Measurements from ENCODE around the gene CLPTM1. TPM values are rescaled to one million over a fixed set of nuclear protein-coding genes. Genes with fewer than 3 reads are reported as not detected.
A peak's percentile ranks its signal among the peaks of the same experiment; 100 is the strongest.

Gene CLPTM1
- total and polyA plus RNA-seq, 2 of the 8 experiments (the other 6 are each of a cell fraction or from before 2014, with no cell fraction given), result 84.8 to 108 TPM

DNA sequence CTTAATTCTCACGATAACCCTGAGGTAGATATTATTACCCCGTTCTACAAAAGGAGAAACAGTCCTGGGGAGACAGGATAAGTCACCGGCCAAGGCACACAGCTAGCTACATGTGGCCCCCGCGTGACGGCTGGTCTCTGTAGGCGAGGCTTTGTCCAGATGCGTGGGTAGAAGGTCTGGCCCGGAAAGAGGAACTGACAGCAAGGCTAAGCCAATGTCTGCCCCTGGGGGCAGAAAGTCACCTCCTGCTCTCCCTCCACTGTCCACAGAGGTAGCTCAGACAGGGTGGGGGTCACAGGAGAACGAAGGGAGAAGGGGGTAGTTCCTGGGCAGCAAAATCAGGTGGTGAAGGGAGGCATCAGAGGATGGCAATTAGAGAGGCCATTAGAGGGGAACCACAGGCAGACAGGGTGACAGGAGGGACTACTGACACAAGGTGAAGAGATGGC is 11.4 kb upstream of the CLPTM1 start:
- H3K79me1 ChIP-seq (ENCODE audit: low read depth, low read length), result no peaks in the 10 kb centered on the region
- H4K20me1 ChIP-seq (replicated peaks in 1 of 2; ENCODE audit: control insufficient read depth in 1 of 2, insufficient read depth in 2 of 2, low read length in 2 of 2), result no peaks in the 10 kb centered on the region
- no peak overlapping the region for H2AFZ ChIP-seq (ENCODE audit: low read length)
- H3K23me2 ChIP-seq (ENCODE audit: low read depth, low read length), result no peaks in the 10 kb centered on the region
- H3K79me2 ChIP-seq (ENCODE audit: control insufficient read depth in 1 of 2, insufficient read depth in 2 of 2, low read length in 2 of 2), result no peaks in the 10 kb centered on the region
- H2BK5ac ChIP-seq (ENCODE audit: low read depth, low read length), result no peak overlapping the region
- H3K4me3 ChIP-seq (ENCODE audit: extremely low read depth in 1 of 4, insufficient read depth in 2 of 4, low read depth in 3 of 4, low read length in 4 of 4), result no peak overlapping the region
- H3K27ac ChIP-seq (ENCODE audit: low read depth, low read length), result no peak overlapping the region
- no peak overlapping the region for H2BK20ac ChIP-seq (ENCODE audit: low read length)
- H2AK5ac ChIP-seq (ENCODE audit: low read depth, low read length), result no peak overlapping the region
- TF ChIP-seq SRF (IDR thresholded peaks at IDR 0.05; ENCODE audit: low read depth, low read length) (no peak), CTBP2 (IDR thresholded peaks at IDR 0.05; ENCODE audit: borderline replicate concordance, insufficient read depth, insufficient read length, low read length) (no peak)
- TF ChIP-seq, protein P1, sequence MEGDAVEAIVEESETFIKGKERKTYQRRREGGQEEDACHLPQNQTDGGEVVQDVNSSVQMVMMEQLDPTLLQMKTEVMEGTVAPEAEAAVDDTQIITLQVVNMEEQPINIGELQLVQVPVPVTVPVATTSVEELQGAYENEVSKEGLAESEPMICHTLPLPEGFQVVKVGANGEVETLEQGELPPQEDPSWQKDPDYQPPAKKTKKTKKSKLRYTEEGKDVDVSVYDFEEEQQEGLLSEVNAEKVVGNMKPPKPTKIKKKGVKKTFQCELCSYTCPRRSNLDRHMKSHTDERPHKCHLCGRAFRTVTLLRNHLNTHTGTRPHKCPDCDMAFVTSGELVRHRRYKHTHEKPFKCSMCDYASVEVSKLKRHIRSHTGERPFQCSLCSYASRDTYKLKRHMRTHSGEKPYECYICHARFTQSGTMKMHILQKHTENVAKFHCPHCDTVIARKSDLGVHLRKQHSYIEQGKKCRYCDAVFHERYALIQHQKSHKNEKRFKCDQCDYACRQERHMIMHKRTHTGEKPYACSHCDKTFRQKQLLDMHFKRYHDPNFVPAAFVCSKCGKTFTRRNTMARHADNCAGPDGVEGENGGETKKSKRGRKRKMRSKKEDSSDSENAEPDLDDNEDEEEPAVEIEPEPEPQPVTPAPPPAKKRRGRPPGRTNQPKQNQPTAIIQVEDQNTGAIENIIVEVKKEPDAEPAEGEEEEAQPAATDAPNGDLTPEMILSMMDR (IDR thresholded peaks at IDR 0.05; ENCODE audit: control extremely low read depth in 1 of 3, insufficient read depth in 1 of 3, low read depth in 1 of 3, low read length in 3 of 3), result no peak
- no peak overlapping the region for H4K91ac ChIP-seq (replicated peaks; ENCODE audit: insufficient read length, low read length)
- no peak overlapping the region for H4K5ac ChIP-seq (ENCODE audit: insufficient read length, low read depth, low read length)
- no peaks in the 10 kb centered on the region for H3K27me3 ChIP-seq (replicated peaks in 1 of 4; ENCODE audit: control insufficient read depth in 3 of 4, extremely low read depth in 1 of 4, insufficient read depth in 3 of 4, low read length in 3 of 4)
- 91% methylated on average over 10 of the region's 10 CpGs; no CpG with 5 or more reads in 1 of the 2 experiments for WGBS, 2 experiments (ENCODE audit: extremely low coverage in 1 of 2, insufficient coverage in 1 of 2, insufficient read length in 1 of 2, insufficient replicate concordance in 2 of 2, low coverage in 1 of 2, low lambda C conversion rate in 2 of 2, missing lambda C conversion rate in 1 of 2)
- DNase-seq (ENCODE audit: low read depth in 1 of 2, low spot score in 2 of 2), result no peak
- ChIA-PET CTCF (ENCODE audit: partially characterized antibody) (interaction anchor here (1.3 to 1.8 kb wide), 3 partner anchors 38 to 244 kb away, joined by 3 to 4 read pairs (median 3); partner anchors contain the start of gene APOE), POLR2A (ENCODE audit: partially characterized antibody) (interaction anchor here (0.9 to 1.8 kb wide), 2 partner anchors 11 to 38 kb away, joined by 4 read pairs; partner anchors contain the start of gene APOE)
- no peak overlapping the region for H3K14ac ChIP-seq (ENCODE audit: insufficient read length)
- no peaks in the 10 kb centered on the region for H3K4me1 ChIP-seq (replicated peaks in 1 of 4; ENCODE audit: control insufficient read depth in 3 of 4, insufficient read depth in 4 of 4, low read length in 3 of 4)
- H3K56ac ChIP-seq (replicated peaks; ENCODE audit: insufficient read length, low read depth, low read length), result no peak overlapping the region
- H3K18ac ChIP-seq (ENCODE audit: extremely low read depth, low read length), result no peak overlapping the region
- FAIRE-seq, result no peak
- H2BK15ac ChIP-seq (ENCODE audit: low read length), result peak overlapping the region; percentile 72; the same call in 1 of the 2 replicates
- no peak overlapping the region for H3K23ac ChIP-seq (ENCODE audit: insufficient read length)
- H3K4me2 ChIP-seq (ENCODE audit: insufficient read depth in 1 of 2, low read depth in 2 of 2, low read length in 2 of 2), result no peak overlapping the region
- no peak overlapping the region for H3K4ac ChIP-seq (replicated peaks; ENCODE audit: insufficient read length, low read depth, low read length)
- H2BK120ac ChIP-seq (replicated peaks; ENCODE audit: low read depth, low read length), result no peak overlapping the region
- no peaks in the 10 kb centered on the region for H3K36me3 ChIP-seq (ENCODE audit: control insufficient read depth in 2 of 4, insufficient read depth in 4 of 4, low read length in 3 of 4)
- no peak overlapping the region for H4K8ac ChIP-seq (ENCODE audit: extremely low read depth, insufficient read depth, low read length)
- no peak overlapping the region for H3K9ac ChIP-seq (replicated peaks in 1 of 4; ENCODE audit: extremely low read depth in 1 of 4, low read depth in 3 of 4, low read length in 3 of 4)
- no peak overlapping the region for H2BK12ac ChIP-seq (ENCODE audit: low read depth, low read length)
- no peaks in the 10 kb centered on the region for H3K9me3 ChIP-seq (ENCODE audit: insufficient read depth in 2 of 2, low read depth in 1 of 2, low read length in 1 of 2)
